Loucy (cell line): ENCODE results near the gene AKAP6.

Experiments used
- H2AFZ ChIP-seq: fragments of 200-600 bp; sonication (generic); 2 replicates; pipeline ENCODE4 v1.6.0; 2016; ENCODE audit warnings: antibody characterized with exemption, mild to moderate bottlenecking, low read length, moderate library complexity
- H3F3A ChIP-seq: fragments of 200-600 bp; 2 replicates; pipeline ENCODE4 v1.6.0; 2016; ENCODE audit warnings: antibody characterized with exemption, low read depth, mild to moderate bottlenecking
- H3K27me3 ChIP-seq: fragments of 200-600 bp; sonication (generic); 2 replicates; pipeline ENCODE4 v1.6.1; 2014; ENCODE audit warnings: low read length, mild to moderate bottlenecking; ENCODE audit not compliant: insufficient read depth, poor library complexity, severe bottlenecking
- H3K36me3 ChIP-seq: fragments of 200-600 bp; sonication (generic); 2 replicates; pipeline ENCODE4 v1.6.1; 2016; ENCODE audit warnings: low read length; ENCODE audit not compliant: insufficient read depth
- H3K4me1 ChIP-seq: fragments of 200-600 bp; sonication (generic); 2 replicates; pipeline ENCODE4 v1.5.1; 2014; ENCODE audit warnings: low read length, mild to moderate bottlenecking; ENCODE audit not compliant: insufficient read depth, poor library complexity, severe bottlenecking
- H3K4me2 ChIP-seq: fragments of 200-600 bp; sonication (generic); 2 replicates; pipeline ENCODE4 v1.6.0; 2014; ENCODE audit warnings: antibody characterized with exemption, low read length, low read depth, mild to moderate bottlenecking; ENCODE audit not compliant: poor library complexity, severe bottlenecking
- H3K4me3 ChIP-seq: fragments of 200-600 bp; sonication (generic); 2 replicates; pipeline ENCODE4 v1.5.1; 2014; ENCODE audit warnings: low read length, mild to moderate bottlenecking, mixed read lengths; ENCODE audit not compliant: poor library complexity, severe bottlenecking
- H3K79me2 ChIP-seq: fragments of 200-600 bp; sonication (generic); 2 replicates; pipeline ENCODE4 v1.6.1; 2014; ENCODE audit warnings: low read length; ENCODE audit not compliant: insufficient read depth
- H3K9ac ChIP-seq: fragments of 200-600 bp; sonication (generic); 2 replicates; pipeline ENCODE4 v1.6.0; 2014; ENCODE audit warnings: mild to moderate bottlenecking, low read depth, low read length, moderate library complexity; ENCODE audit not compliant: poor library complexity, severe bottlenecking
- H3K9me2 ChIP-seq: fragments of 200-600 bp; sonication (generic); replicated peaks from 2 replicates; pipeline ENCODE4 v1.6.1; 2016; ENCODE audit warnings: low read depth, low read length, mixed read lengths
- H3K9me3 ChIP-seq: fragments of 200-600 bp; sonication (generic); 2 replicates; pipeline ENCODE4 v1.6.1; 2014; ENCODE audit warnings: mild to moderate bottlenecking, antibody characterized with exemption, low read length, low read depth; ENCODE audit not compliant: insufficient read depth
- H4K20me1 ChIP-seq: fragments of 200-600 bp; sonication (generic); 2 replicates; pipeline ENCODE4 v1.6.0; 2014; ENCODE audit warnings: antibody characterized with exemption, low read length, mild to moderate bottlenecking; ENCODE audit not compliant: insufficient read depth, poor library complexity, severe bottlenecking
- CTCF ChIP-seq: fragments of 200-600 bp; sonication (generic); conservative IDR thresholded peaks from 2 replicates; pipeline ENCODE4 v1.5.1; 2014; ENCODE audit warnings: mild to moderate bottlenecking, antibody characterized with exemption, low read length
- EZH2phosphoT487 ChIP-seq: fragments of 200-600 bp; IDR thresholded peaks from 2 replicates; pipeline ENCODE4 v1.6.1; 2018; ENCODE audit warnings: antibody characterized with exemption, mild to moderate bottlenecking, moderate library complexity, borderline replicate concordance

AKAP6 gene

DNA sequence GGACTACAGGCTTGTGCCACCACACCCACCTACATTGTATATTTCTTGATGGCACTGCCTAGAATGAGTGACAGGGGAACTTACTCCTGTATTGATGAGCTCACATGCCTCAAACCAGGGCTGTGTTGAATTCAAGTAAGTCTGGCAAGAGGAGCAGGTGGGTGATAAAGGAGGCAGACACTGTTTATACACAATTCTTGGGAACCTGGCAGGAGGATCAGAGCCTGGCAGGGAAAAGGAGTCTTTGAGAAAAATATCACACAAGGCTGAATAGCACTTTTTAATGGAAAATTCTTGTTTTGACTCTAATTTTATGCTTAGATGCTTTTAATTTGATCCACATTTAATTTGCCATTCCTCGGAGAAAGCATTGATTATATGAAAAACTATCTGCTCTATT is 316.5 kb downstream of the AKAP6 start:
- H2AFZ ChIP-seq, result no peak overlapping the region
- TF ChIP-seq EZH2phosphoT487 (no peak), CTCF (no peak)
- H3K9ac ChIP-seq, result no peak overlapping the region
- H3K27me3 ChIP-seq, result no peaks in the 10 kb centered on the region
- no peaks in the 10 kb centered on the region for H3K9me2 ChIP-seq
- H3K4me1 ChIP-seq, result no peaks in the 10 kb centered on the region
- no peaks in the 10 kb centered on the region for H3F3A ChIP-seq
- no peaks in the 10 kb centered on the region for H4K20me1 ChIP-seq
- H3K4me3 ChIP-seq, result no peak overlapping the region
- no peak overlapping the region for H3K4me2 ChIP-seq
- H3K79me2 ChIP-seq, result no peaks in the 10 kb centered on the region
- no peaks in the 10 kb centered on the region for H3K9me3 ChIP-seq
- H3K36me3 ChIP-seq, result no peaks in the 10 kb centered on the region

DNA sequence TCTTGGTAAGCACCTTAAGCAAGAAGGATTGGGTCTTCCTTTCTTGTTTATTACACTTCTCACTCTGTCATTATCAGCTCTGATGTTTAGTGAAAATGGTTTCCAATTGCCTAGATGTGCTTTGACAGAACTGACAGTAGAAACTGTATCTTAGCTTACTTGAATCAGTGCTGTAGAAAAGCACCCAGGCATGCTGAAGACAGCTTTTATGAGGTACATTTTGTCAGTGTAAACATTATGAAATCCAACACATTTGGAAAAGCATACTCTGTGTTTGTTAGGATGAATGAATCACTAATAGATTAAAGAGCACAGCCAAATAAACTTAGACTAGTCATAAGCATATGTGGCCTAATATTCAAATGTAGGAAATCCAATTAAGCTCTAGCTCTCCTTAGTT is 319.3 kb downstream of the AKAP6 start:
- Histone ChIP-seq H3K4me2 (no peak overlapping the region), H3K9ac (no peak overlapping the region), H3K36me3 (no peaks in the 10 kb centered on the region), H3K9me2 (no peaks in the 10 kb centered on the region), H4K20me1 (no peaks in the 10 kb centered on the region), H3K79me2 (no peaks in the 10 kb centered on the region), H3F3A (no peaks in the 10 kb centered on the region), H2AFZ (no peak overlapping the region), H3K27me3 (no peaks in the 10 kb centered on the region), H3K9me3 (no peaks in the 10 kb centered on the region), H3K4me3 (no peak overlapping the region), H3K4me1 (no peaks in the 10 kb centered on the region)
- no peak for TF ChIP-seq EZH2phosphoT487
- no peak for TF ChIP-seq CTCF

- Histone ChIP-seq H3K9me2 (no peaks in the 10 kb centered on the region), H4K20me1 (no peaks in the 10 kb centered on the region), H3K4me3 (no peak overlapping the region), H2AFZ (no peak overlapping the region), H3K79me2 (no peaks in the 10 kb centered on the region), H3F3A (no peaks in the 10 kb centered on the region), H3K27me3 (no peaks in the 10 kb centered on the region), H3K4me1 (no peaks in the 10 kb centered on the region), H3K36me3 (no peaks in the 10 kb centered on the region), H3K4me2 (no peak overlapping the region), H3K9ac (no peak overlapping the region), H3K9me3 (no peaks in the 10 kb centered on the region)
- no peak for TF ChIP-seq CTCF
- TF ChIP-seq EZH2phosphoT487, result no peak
Measured at GRCh38 chr14:32650030-32650429, 320.9 kb downstream of the AKAP6 start.
